ENCODE measurements around the gene POU5F1. TPM values are rescaled to one million over a fixed set of nuclear protein-coding genes. Genes with fewer than 3 reads are reported as not detected.

POU5F1 gene
- polyA plus RNA-seq, 6 donors from 2014 or later = 0.25 to 0.40 TPM; not detected in 4

DNA sequence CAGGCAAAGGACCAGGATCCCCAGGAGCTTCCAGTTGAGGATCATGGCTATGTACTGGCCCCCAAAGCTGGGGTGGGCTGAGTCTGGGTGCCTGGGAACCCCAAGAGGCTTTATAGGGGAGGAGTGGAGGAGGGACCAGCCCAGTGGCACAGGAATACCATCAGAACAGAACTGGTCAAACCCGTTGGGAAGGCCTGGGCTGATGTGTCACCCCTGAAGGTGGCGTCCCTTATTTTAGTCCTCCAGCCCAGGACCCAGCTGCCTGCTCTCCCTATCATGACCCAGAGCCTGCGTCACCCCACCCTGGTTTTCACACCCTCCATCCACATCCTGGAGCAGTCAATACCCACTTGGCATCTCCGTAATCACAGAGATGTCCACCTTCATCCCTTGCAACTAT is 31.5 kb downstream of the POU5F1 start, which contains the start of gene PSORS1C2:
Gene PSORS1C2, minus strand, starts transcription at position 85 of the 400 bp plus-strand sequence. Its CDS starts 40 bp downstream, at position 45.
- H3K4me1 Mint-ChIP-seq = peaks cover 5 to 8% (median 6%) of the 10 kb centered on the region in 3 donors
- H3K36me3 Mint-ChIP-seq = no peaks in the 10 kb centered on the region
- peak within 1 kb of the TSS in 4 of 8 donors; percentile 29 to 82 (median 60) for H3K4me3 Mint-ChIP-seq
- H3K9me3 Mint-ChIP-seq = no peaks in the 10 kb centered on the region
- peaks cover 0 to 8% (median 6%) of the 10 kb centered on the region in 3 donors for H3K27me3 Mint-ChIP-seq
- peak within 1 kb of the TSS in 4 of 6 donors; percentile 12 to 96 (median 20) for H3K27ac Mint-ChIP-seq
- no peak for ATAC-seq (ENCODE audit: low read depth in 2 of 2)
- no peak for DNase-seq

DNA sequence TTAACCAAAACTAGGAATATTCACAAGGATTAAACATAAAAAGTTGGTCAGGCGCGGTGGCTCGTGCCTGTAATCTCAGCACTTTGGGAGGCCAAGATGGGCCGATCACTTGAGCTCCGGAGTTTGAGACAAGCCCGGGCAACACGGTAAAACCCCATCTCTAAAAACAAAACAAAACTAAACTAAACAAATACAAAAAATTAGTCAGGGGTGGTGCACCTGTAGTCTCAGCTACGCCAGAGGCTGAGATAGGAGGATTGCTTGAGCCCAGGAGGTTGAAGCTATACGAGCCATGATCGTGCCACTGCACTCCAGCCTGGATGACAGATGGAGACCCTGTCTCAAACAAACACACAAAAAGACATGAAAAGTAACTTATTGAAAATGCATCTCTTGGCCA is 34.8 kb downstream of the POU5F1 start:
- H3K27ac Mint-ChIP-seq = no peak overlapping the region
- ATAC-seq (ENCODE audit: low read depth in 2 of 2) = no peak
- peaks cover 5 to 8% (median 6%) of the 10 kb centered on the region in 3 donors for H3K4me1 Mint-ChIP-seq
- H3K4me3 Mint-ChIP-seq = no peak overlapping the region
- H3K27me3 Mint-ChIP-seq = peaks cover 0 to 11% (median 8%) of the 10 kb centered on the region in 3 donors
- no peak for DNase-seq
- no peaks in the 10 kb centered on the region for H3K9me3 Mint-ChIP-seq
- H3K36me3 Mint-ChIP-seq = no peaks in the 10 kb centered on the region

DNA sequence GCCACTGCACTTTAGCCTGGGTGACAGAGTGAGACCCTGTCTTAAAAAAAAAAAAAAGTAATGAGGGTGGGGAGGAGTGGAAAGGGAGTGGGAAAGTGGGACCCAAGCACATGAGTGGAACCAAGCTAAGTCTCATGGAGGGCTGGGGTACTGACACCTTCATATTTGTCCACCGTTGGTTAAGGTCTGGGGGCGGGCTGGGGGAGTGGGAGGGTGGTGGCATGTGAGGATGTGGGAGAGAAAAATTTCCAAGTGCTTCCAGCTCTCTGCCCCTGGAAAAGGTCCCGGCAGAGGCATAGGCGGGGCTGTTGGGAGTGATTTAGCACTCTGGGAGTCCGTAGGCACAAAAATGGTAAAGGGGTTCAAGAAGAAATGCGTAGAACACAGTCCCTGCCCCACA is 37.7 kb downstream of the POU5F1 start:
- peaks cover 9 to 11% (median 9%) of the 10 kb centered on the region in 3 donors for H3K4me1 Mint-ChIP-seq
- peaks cover 8 to 18% (median 12%) of the 10 kb centered on the region in 3 donors for H3K27me3 Mint-ChIP-seq
- no peak overlapping the region for H3K4me3 Mint-ChIP-seq
- DNase-seq (no peak), ATAC-seq (ENCODE audit: low read depth in 2 of 2) (no peak)
- no peak overlapping the region for H3K27ac Mint-ChIP-seq
- no peaks in the 10 kb centered on the region for H3K9me3 Mint-ChIP-seq
- H3K36me3 Mint-ChIP-seq = no peaks in the 10 kb centered on the region

DNA sequence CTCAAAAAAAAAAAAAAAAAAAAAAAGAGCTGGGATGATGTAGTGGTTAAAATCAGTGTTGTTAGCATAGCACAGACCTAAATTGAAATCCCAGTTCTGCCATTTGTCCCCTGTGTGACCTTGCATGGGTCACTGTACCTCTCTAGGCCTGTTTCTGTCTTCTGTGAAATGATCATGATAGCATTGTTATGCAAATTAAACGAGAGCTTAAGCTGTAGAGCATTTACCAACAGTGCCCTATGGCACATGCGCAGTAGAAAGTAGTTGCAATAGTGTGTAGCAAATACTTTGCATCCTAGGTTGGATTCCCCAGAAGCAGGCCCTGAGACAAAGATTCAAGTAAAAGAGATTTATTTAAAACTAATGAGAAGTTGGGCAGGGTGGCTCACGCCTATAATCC is 38.9 kb downstream of the POU5F1 start:
- Mint-ChIP-seq H3K9me3 (no peaks in the 10 kb centered on the region), H3K36me3 (no peaks in the 10 kb centered on the region), H3K27ac (no peak overlapping the region), H3K4me1 (peaks cover 4 to 6% (median 4%) of the 10 kb centered on the region in 3 donors), H3K27me3 (peaks cover 8 to 20% (median 14%) of the 10 kb centered on the region in 3 donors), H3K4me3 (no peak overlapping the region)
- DNase-seq (no peak), ATAC-seq (ENCODE audit: low read depth in 2 of 2) (no peak)

DNA sequence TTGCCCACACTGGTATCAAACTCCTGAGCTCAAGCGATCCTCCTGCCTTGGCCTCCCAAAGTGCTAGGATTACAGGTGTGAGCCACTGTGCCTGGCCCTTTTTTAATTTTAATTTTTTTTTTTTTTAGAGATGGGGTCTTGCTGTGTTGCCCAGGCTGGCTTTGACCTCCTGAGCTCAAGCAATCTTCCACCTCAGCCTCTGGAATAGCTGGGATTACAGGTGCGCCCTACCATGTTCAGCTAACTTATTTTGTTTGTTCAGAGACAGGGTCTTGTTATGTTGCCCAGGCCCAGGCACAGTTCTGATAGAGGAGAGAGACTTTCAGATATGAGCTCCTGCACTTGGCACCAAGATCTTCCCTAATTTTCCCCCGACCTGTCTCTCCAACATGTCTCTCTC is 39.7 kb downstream of the POU5F1 start:
- ATAC-seq (ENCODE audit: low read depth in 2 of 2) (no peak), DNase-seq (no peak)
- no peak overlapping the region for H3K27ac Mint-ChIP-seq
- H3K36me3 Mint-ChIP-seq = no peaks in the 10 kb centered on the region
- peaks cover 4 to 6% (median 4%) of the 10 kb centered on the region in 3 donors for H3K4me1 Mint-ChIP-seq
- H3K27me3 Mint-ChIP-seq = peaks cover 8 to 24% (median 15%) of the 10 kb centered on the region in 3 donors
- no peak overlapping the region for H3K4me3 Mint-ChIP-seq
- H3K9me3 Mint-ChIP-seq = no peaks in the 10 kb centered on the region

DNA sequence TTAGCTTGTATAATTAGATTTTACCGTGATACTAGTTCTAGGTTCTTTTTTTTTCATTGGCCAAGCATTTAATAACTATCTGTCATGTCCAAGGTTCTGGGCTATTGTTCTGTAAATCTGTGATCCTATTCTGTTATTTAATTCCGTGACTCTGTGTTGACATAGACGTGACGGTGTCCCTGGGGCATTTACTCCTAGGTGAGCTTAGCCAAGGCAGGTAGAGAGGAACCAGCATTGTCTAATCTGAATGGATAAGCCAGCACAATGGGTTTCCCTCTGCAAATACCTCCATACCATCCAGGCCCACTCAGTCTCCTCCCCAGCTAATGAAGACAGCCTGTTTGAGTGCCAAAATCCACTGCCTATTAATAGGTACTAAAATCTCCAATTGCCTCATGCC is 41.4 kb downstream of the POU5F1 start:
- no peaks in the 10 kb centered on the region for H3K9me3 Mint-ChIP-seq
- H3K27me3 Mint-ChIP-seq = peaks cover 8 to 24% (median 15%) of the 10 kb centered on the region in 3 donors
- peaks cover 4 to 6% (median 4%) of the 10 kb centered on the region in 3 donors for H3K4me1 Mint-ChIP-seq
- no peaks in the 10 kb centered on the region for H3K36me3 Mint-ChIP-seq
- H3K27ac Mint-ChIP-seq = peak overlapping the region in 1 of 6 donors; percentile 20
- no peak overlapping the region for H3K4me3 Mint-ChIP-seq
- DNase-seq (no peak), ATAC-seq (ENCODE audit: low read depth in 2 of 2) (no peak)

DNA sequence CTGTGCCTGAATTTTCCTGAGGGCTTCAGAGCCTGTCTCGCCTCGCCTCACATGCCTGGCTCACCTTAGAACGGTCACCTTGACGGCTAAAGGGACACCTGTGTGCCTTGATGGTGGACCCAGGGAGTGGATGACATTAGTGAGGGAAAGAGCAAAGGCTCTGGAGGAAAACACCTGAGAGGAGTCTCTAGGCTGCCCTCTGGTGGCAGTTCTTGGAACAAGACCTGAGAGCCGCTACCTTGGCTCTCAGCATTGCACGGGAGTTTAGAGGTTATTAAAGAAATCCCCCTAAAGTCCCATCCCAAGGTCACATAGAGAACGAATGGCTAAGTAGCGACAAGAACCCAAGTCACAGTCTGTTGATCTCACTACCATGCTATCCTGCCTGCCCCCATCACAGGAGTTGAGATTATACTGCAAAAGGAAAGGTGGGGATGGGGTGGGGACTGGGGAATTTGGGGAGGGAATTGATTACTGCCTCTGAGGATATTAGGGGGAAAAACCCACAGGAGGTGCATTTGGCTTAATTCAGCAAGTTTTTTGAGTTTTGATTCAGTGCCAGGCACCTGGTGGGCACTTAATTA is 42.3 kb downstream of the POU5F1 start:
- DNase-seq (peak; percentile 46), ATAC-seq (ENCODE audit: low read depth in 2 of 2) (peak; percentile 65 to 75)
- Mint-ChIP-seq H3K4me3 (no peak overlapping the region), H3K9me3 (no peaks in the 10 kb centered on the region), H3K4me1 (peaks cover 4 to 6% (median 4%) of the 10 kb centered on the region in 3 donors), H3K36me3 (no peaks in the 10 kb centered on the region), H3K27me3 (peaks cover 8 to 30% (median 19%) of the 10 kb centered on the region in 3 donors), H3K27ac (peak overlapping the region in 1 of 6 donors; percentile 56)

DNA sequence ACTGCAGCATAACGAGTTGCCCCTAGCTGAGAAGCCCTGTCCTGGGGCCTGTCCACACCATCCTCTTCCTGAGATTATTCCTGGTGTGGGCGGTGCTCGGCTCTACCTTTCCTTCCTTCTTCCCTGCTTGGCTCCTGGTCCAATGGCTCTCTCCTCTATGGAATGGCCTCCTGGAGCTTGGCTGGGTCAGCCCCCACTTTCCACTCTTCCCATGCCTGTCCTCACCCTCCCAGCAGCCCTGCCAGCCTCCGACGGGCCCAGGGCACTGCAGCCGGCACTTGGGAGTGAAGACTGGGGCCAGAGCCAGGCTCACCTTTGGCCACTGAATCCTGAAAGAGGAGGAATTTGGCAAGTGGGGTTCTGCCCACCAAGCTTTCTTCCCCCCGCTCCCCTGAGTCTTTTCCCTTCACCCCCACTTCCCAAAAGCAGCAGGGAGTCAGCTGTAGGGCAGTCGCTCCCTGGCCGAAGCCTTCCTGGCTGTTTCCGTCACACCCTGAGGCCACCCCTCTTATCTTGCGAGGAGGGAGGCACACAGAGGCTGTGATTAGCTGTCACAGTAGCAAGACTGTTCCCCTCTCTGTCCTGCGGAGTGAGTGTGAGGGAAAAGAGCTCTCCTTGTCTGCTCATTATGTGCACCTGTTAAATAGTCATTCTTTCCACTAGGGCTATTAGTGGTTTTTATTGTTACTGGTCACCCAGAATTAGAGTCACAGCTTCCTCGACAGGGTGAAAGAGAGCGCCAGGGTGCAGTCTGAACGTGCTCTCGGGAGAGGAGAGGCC is 43.9 kb downstream of the POU5F1 start:
- Mint-ChIP-seq H3K36me3 (no peaks in the 10 kb centered on the region), H3K4me3 (no peak overlapping the region), H3K9me3 (no peaks in the 10 kb centered on the region), H3K27me3 (peaks cover 8 to 36% (median 25%) of the 10 kb centered on the region in 3 donors), H3K27ac (no peak overlapping the region), H3K4me1 (peaks cover 4 to 6% (median 4%) of the 10 kb centered on the region in 3 donors)
- no peak for DNase-seq
- ATAC-seq (ENCODE audit: low read depth in 2 of 2) = no peak

DNA sequence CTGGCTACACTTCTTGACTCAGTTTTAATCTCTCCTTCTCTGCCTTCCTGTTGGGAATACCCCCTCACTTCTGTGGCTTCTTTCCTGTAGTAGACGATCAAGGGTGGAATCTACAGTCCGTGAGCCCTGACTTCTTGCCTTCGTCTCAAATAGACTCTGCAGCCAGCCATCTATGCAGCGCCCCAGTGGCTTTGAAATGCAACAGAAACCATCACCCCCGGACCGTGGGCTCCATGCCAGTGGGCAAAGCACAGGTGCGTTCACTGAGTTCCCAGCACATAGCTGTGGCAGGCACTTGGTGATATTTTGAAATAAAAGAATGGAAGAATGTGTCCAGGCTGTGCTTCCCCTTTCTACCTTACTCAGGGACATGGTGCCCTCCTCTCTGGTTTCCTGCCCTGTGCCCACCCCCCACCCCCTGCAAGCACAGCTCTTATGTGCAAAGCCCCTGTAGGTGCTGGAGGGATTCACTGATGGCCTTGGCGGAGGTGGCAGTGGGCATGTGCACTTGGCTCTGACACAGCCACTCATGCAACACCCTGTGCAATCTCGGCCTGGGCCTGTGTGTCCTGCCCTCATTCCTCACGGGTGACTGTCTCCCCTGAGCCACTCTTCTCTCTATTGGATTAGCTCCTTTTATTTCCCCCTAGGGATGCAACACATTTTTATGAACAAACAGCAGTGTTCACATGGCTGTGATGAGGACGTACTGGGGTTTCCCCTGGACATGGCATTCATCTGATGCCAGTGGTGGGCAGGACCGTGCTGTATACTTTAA is 44.7 kb downstream of the POU5F1 start:
- Mint-ChIP-seq H3K36me3 (no peaks in the 10 kb centered on the region), H3K9me3 (no peaks in the 10 kb centered on the region), H3K27ac (peak overlapping the region in 1 of 6 donors; percentile 81), H3K4me3 (no peak overlapping the region), H3K27me3 (peaks cover 8 to 34% (median 25%) of the 10 kb centered on the region in 3 donors), H3K4me1 (peaks cover 4 to 6% (median 4%) of the 10 kb centered on the region in 3 donors)
- DNase-seq = no peak
- no peak for ATAC-seq (ENCODE audit: low read depth in 2 of 2)

DNA sequence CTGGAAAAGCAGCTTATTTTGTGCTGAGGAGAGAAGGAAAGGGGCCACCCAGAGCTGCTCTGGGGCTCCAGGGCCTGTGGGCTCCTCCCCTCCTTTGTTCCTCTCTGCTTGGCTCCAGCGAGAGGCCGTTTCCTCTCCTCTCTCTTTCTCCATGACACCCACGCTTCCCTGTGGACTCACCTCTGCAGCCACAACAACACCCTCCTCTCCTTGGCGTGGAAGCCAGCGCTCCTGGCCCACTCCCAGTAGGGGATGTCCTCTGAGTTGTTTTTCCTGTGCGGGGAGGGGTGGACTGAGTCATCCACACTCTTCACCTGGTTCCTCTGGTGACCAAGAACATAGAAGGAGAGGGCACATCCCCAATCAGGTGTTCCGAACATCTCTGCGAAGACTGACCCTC is 45.3 kb downstream of the POU5F1 start:
- H3K4me3 Mint-ChIP-seq = no peak overlapping the region
- no peak overlapping the region for H3K27ac Mint-ChIP-seq
- H3K27me3 Mint-ChIP-seq = peaks cover 8 to 33% (median 25%) of the 10 kb centered on the region in 3 donors
- H3K36me3 Mint-ChIP-seq = no peaks in the 10 kb centered on the region
- H3K4me1 Mint-ChIP-seq = peaks cover 4 to 6% (median 4%) of the 10 kb centered on the region in 3 donors
- DNase-seq = no peak
- H3K9me3 Mint-ChIP-seq = no peaks in the 10 kb centered on the region
- ATAC-seq (ENCODE audit: low read depth in 2 of 2) = no peak

DNA sequence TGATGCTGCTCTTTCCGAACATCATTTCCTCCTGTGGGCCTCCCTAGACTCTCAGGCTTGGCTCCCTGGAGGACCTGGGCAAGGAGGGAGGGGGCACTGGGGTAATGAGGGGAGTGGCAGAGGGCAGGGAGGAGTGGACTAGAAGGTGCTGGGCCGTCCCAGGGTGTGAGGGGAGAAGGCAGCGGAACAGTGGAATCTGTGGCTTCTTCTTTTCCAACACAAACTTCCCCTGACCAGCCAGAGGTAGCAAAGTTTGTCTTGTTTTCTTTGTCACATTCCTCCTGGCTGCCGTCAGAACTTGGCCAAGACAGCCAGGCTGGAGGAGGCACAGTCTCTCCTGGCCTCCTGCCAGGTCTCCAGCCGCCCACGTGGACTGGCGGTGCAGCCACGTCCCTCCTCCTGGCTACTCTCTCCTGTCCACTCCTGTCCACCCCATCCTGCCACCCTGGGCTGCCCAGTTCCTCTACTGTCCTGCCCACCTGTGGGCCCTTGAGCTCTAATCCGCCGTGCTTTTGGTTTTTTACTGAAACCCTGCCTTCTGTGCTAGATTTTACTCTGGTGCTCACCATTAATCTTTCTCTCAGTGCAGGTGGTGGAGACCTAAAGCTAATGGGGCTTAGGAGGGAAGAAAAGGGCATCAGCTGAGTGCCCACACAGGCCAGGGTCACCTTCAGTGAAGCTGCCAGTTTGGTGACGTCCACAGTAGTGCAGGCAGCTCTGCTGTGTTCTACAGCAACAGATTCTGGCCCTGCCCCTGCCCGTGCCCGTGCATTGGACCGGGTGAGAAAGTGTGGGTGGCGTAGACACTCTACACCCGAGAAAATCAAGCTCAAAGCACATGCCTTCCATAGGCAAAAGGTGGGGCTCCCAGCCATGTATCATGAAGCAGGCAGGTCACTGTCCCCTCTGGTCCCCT is 47.4 kb downstream of the POU5F1 start:
- Mint-ChIP-seq H3K27me3 (peaks cover 0 to 41% (median 37%) of the 10 kb centered on the region in 3 donors), H3K4me1 (peaks cover 1 to 6% (median 3%) of the 10 kb centered on the region in 3 donors), H3K4me3 (no peak overlapping the region), H3K27ac (peak overlapping the region in 2 of 6 donors; percentile 2 to 67), H3K9me3 (no peaks in the 10 kb centered on the region), H3K36me3 (no peaks in the 10 kb centered on the region)
- no peak for DNase-seq
- ATAC-seq (ENCODE audit: low read depth in 2 of 2) = no peak

DNA sequence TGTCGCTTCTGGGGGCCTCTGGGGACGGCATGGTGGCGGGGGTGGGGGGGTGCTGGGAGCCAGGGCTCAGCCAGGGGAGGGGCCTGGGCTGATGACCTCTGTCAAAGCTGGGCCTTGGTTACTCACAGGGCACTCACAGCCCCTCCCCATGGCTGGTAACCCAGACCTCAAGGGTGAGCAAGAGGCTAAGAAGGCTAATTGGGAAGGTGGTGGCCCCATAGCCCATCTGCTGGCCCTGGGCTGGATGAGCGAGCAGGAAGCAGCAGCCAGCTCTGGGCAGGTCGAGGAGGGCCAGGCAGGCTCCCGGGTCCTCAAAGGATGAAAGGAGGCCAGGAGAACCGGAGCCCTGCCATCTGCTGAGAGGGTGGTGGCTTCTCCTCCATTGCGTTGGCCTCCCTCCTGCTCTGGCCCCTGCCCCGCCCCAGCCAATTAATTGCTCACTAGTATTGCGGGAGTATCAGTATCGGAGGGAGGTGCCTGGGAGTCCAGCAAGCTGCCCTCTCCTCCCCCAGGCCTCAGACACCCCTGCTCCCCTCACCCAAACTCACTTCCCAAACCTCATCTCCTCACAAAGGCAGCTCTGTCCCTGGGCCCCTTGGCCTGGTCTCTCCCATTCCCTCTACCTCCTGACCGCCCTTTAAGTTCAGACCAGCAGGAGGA is 49.2 kb downstream of the POU5F1 start:
- DNase-seq (no peak), ATAC-seq (ENCODE audit: low read depth in 2 of 2) (no peak)
- Mint-ChIP-seq H3K36me3 (no peaks in the 10 kb centered on the region), H3K9me3 (no peaks in the 10 kb centered on the region), H3K27me3 (peaks cover 0 to 41% (median 38%) of the 10 kb centered on the region in 3 donors), H3K4me3 (no peak overlapping the region), H3K27ac (peak overlapping the region in 1 of 6 donors; percentile 43), H3K4me1 (peaks cover 0 to 4% (median 0%) of the 10 kb centered on the region in 3 donors)

Data from naive B cell (primary cell).